Erythroblast (primary cell): Measurements from ENCODE around the gene DLX3.

Source experiments
- GATA1 ChIP-seq: IDR thresholded peaks from 2 replicates; pipeline ENCODE4 v1.6.1; 2011; ENCODE audit warnings: low read depth, mild to moderate bottlenecking, control low read depth, low read length, moderate library complexity
- POLR2A ChIP-seq: IDR thresholded peaks from 2 replicates; pipeline ENCODE4 v1.6.1; 2011; ENCODE audit warnings: mild to moderate bottlenecking, low read length

GRCh38 chr17:50039058-50039457 lies 44.0 kb upstream of the DLX3 start:
- TF ChIP-seq POLR2A (no peak), GATA1 (no peak)
